GM18502 (cell line): Measurements from ENCODE around the gene SPEM1.

ENCODE experiments used
- ATAC-seq: cut with Tn5 transposase; IDR thresholded peaks from one replicate; pipeline ENCODE4 v1.9.1; 2021; ENCODE audit warnings: mild to moderate bottlenecking; ENCODE audit not compliant: unreplicated experiment, poor library complexity

SPEM1 gene

GRCh38 chr17:7416323-7416722, 3.8 kb upstream of the SPEM1 start:
- no peak for ATAC-seq

DNA sequence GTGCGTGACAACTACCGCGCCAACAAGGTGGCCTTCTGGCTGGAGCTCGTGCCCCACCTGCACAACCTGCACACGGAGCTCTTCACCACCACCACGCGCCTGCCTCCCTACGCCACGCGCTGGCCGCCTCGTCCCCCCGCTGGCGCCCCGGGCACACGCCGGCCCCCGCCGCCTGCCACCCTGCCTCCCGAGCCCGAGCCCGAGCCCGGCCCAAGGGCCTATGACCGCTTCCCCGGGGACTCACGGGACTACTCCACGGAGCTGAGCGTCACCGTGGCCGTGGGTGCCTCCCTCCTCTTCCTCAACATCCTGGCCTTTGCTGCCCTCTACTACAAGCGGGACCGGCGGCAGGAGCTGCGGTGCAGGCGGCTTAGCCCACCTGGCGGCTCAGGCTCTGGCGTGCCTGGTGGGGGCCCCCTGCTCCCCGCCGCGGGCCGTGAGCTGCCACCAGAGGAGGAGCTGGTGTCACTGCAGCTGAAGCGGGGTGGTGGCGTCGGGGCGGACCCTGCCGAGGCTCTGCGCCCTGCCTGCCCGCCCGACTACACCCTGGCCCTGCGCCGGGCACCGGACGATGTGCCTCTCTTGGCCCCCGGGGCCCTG, 3.0 kb upstream of the SPEM1 start:
- no peak for ATAC-seq

GRCh38 chr17:7418472-7419152, 1.5 kb upstream of the SPEM1 start:
- no peak for ATAC-seq

GRCh38 chr17:7421186-7421585, 1.1 kb downstream of the SPEM1 start:
- ATAC-seq: no peak

- ATAC-seq: no peak
Measured at GRCh38 chr17:7423679-7424078, 3.6 kb downstream of the SPEM1 start.

- ATAC-seq: no peak
Measured at GRCh38 chr17:7425316-7425715, 5.2 kb downstream of the SPEM1 start, which contains the start of gene SPEM2. Gene SPEM2 (plus strand): TSS chr17:7425616. CDS start chr17:7425689, 73 bp downstream.

GRCh38 chr17:7425756-7426155, 5.6 kb downstream of the SPEM1 start:
- no peak for ATAC-seq

DNA sequence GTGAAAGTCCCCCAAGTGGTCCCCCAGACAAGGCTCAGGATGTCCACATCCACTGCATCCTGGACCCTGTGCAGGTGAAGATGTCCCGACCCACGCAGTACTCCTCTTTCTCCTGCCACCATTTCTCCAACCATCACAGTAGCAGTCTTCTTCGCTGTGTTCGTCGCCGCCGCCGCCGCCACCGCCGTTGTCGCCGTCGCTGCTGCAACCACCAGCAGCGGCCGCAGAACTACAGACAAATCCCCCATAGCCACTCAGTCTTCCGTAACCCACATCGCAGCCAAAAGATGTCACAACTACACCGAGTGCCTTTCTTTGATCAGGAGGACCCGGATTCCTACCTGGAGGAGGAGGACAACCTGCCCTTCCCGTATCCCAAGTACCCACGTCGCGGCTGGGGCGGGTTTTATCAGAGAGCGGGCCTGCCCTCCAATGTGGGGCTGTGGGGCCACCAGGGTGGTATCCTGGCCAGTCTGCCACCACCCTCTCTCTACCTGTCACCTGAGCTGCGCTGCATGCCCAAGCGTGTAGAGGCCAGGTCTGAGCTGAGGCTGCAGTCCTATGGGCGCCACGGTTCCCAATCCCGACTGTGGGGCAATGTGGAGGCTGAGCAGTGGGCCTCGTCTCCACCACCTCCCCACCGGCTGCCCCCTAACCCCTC, 6.2 kb downstream of the SPEM1 start:
- ATAC-seq: no peak

DNA sequence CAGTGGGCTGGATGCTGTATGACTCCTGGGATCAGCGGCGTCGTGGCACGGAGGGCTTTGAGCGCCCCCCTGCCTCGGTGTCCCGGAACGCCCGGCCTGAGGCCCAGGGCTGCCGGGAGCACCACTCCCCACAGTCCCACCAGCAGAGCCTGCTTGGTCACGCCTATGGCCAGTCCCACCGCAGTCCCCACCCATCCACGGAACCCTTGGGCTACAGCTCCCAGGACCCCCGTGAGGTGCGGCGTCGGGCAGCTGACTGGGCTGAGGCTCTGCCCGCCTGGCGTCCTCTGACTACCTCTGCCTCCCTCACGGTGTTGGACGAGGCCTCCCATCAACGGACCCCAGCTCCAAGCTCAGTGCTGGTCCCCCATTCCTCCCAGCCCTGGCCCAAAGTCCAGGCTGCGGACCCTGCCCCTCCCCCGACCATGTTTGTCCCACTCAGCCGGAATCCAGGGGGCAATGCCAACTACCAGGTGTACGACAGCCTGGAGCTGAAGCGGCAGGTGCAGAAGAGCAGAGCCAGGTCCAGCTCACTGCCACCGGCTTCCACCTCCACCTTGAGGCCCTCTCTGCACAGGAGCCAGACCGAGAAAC, 6.9 kb downstream of the SPEM1 start:
- no peak for ATAC-seq

- no peak for ATAC-seq
Measured at GRCh38 chr17:7427549-7427948, 7.4 kb downstream of the SPEM1 start.

DNA sequence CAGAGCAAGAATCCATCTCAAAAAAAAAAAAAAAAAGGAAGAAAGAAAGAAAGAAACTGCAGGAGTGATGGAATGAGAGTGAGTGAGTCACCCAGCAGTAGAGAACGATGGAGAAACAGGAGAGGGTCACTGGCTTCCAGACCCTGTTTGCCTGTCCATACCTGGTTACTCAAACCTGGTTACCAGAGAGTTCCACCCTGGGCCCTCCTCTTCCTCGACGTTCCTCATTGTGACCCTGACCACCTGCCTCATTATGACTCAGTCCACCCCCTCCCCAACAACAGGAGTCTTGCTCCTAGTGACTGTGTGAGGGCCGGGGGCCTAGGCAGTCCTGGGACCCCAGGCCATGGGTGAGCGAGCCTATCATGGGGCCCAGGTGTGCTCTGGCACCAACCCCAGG, 8.4 kb downstream of the SPEM1 start, which contains the start of gene SPEM3:
TSS of gene SPEM3 (plus strand) at position 301 of the 400 bp plus-strand sequence. CDS start at position 347, 46 bp downstream.
- ATAC-seq: no peak

DNA sequence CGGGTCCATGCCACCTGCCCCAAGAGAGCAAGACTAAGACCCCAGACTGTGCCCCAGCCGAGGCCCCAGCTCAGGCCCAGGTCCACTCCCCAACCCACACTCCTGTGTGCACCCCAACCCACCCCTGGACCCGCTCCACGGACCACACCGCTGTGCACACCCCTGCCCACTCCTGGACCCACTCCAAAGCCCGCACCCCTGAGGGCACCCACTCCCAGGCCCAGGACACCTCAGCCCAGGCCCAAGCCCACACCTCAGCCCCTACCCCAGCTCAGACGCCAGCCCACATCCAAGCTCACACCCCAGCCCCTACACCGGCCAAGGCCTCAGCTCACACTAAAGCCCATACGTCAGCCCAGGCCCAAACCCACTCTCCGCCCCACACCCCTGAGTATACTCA, 9.6 kb downstream of the SPEM1 start:
- ATAC-seq: no peak

- no peak for ATAC-seq
Measured at GRCh38 chr17:7431231-7431630, 11.1 kb downstream of the SPEM1 start.

DNA sequence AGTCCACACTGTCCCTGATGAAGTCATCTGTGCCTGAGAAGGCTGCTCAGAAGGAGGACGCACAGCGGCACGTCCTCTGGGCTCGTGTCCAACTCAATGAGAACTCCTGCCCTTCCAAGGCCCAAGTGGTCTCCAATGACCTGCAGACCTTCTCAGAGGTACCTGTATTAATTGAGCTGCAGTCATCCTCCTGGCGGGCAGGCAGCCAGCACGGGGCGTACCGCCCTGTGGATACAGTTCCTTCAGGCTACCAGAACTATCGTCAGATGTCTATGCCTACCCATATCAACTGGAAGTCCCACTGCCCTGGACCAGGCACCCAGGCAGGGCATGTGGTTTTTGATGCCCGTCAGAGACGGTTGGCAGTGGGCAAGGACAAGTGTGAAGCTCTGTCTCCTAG, 12.2 kb downstream of the SPEM1 start:
- no peak for ATAC-seq

DNA sequence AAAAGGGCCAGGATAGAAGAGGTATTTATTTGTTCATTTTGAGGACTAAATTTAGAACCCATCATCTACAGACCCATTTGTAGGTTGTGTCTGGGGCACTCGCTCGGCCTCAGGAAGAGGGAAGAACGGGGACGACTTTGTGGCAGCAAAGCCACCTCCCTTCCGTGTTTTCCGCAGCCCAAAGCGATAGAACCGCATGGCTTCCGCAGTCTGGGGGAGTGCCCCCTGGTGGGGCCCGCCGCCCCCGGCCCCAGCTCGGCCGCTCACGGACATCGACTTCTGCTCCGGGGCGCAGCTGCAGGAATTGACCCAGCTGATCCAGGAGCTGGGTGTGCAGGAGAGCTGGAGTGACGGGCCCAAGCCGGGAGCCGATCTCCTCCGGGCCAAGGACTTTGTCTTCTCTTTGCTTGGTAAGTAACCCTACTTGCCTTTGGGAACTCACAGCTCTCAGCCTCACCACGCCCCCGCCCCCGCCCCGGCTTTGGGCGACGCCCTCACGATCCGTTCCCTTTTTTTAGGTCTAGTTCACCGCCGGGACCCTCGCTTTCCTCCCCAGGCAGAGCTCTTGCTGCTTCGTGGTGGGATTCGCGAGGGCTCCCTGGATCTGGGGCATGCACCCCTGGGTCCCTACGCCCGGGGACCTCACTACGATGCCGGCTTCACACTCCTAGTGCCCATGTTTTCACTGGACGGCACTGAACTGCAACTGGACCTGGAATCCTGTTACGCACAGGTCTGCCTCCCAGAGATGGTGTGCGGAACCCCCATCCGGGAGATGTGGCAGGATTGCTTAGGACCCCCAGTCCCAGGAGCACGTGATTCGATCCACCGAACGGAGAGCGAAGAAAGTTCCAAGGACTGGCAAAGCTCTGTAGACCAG, 15.8 kb downstream of the SPEM1 start:
- peak; percentile 21 for ATAC-seq

- no peak for ATAC-seq
Measured at GRCh38 chr17:7436556-7437368, 16.6 kb downstream of the SPEM1 start.

DNA sequence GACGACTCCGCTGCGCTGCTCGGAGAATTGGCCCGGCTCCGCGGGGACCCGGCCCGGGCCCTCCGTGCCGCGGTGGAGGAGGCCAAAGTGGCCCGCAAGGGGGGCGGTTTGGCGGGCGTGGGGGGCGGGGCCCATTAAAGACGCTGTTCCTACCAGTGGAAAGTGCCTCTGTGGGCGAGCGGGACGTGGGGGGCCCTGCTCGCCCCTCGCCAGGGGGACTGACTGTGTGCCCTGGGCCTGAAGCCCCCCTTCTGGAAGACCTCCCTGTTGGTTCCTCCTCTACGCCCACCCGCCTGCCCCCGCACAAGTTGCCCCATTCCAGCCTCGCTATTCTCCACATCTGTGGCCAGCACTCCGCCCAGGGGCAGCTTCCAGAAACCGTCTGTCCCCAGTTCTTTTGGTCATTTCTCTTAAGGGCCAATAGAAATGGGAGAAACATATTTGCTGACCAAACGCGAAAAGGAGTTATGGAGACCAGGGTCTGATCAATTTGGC, 17.3 kb downstream of the SPEM1 start:
- no peak for ATAC-seq

DNA sequence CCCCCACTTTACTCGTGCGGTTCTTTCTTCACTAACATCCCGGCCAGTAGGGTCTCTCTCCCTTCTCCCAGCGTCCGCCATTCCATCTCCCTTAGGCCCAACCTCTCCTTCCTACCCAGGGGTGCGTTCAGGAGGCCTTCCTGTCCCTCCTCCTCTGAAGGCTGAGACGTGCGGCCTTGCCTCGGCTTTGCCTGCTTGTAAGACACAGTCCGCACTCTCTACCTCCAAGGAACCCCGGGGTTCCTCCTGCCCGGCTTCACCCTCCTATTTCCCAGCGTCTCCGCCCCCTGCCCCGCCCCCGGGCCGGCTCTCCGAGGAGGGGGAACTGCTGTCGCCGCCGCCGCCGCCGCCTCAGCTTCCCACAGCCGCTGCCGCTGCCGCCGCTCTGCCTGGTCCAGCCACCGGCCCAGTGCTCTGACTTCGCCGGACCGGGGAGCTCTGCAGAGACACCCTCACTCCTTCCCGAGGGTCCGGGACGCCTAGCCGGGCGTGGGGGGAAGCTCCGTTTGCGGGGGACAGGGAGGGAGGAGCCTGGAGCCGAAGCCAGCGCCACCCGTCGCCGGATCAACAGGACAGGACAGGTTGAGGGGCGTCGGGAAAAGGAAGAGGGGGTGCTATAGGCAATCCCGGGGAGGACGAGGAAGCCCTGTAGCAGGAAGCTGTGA, 18.0 kb downstream of the SPEM1 start:
- no peak for ATAC-seq
